Ectodermal cell (in vitro differentiated cells): ENCODE data around the gene NEK9.
A peak's percentile ranks its signal among the peaks of the same experiment; 100 is the strongest.
"Not testable (repeated sequence)": the region's sequence is repeated elsewhere in the genome, so short reads cannot be mapped to it uniquely, and the experiment has no call there.

ENCODE experiments used
- H3K27ac ChIP-seq: 2 replicates; pipeline ENCODE4 v1.7.0; 2013; ENCODE audit warnings: mild to moderate bottlenecking, low read depth, low read length; ENCODE audit not compliant: insufficient read depth, poor library complexity, severe bottlenecking
- H3K27me3 ChIP-seq: 2 replicates; pipeline ENCODE4 v1.7.0; 2013; ENCODE audit warnings: mild to moderate bottlenecking, low read length; ENCODE audit not compliant: insufficient read depth, control insufficient read depth, poor library complexity, severe bottlenecking
- H3K36me3 ChIP-seq: one replicate; pipeline ENCODE4 v1.7.0; 2013; ENCODE audit warnings: low read length; ENCODE audit not compliant: control insufficient read depth, insufficient read depth
- H3K4me1 ChIP-seq: one replicate; pipeline ENCODE4 v1.7.0; 2013; ENCODE audit warnings: low read length; ENCODE audit not compliant: control insufficient read depth, insufficient read depth
- H3K4me3 ChIP-seq: 2 replicates; pipeline ENCODE4 v1.7.0; 2013; ENCODE audit warnings: low read depth, low read length, control low read depth; ENCODE audit not compliant: insufficient read depth
- H3K9me3 ChIP-seq: 2 replicates; pipeline ENCODE4 v1.7.0; 2013; ENCODE audit warnings: mild to moderate bottlenecking, low read length, moderate library complexity; ENCODE audit not compliant: control insufficient read depth
- WGBS, 2 experiments: methylation state at CpG; one replicate each; pipeline ENCODE4 v1.1.7; 2013; ENCODE audit warnings: missing lambda C conversion rate in 2 of 2; 5-methylcytosine and 5-hydroxymethylcytosine counted together

NEK9 gene

GRCh38 chr14:75133597-75133996 is 6.7 kb upstream of the NEK9 start:
- WGBS, 2 experiments, result 100% methylated on average over 1 of the region's 2 CpGs; no CpG with 5 or more reads in 1 of the 2 experiments
- no peak overlapping the region for H3K4me3 ChIP-seq
- H3K4me1 ChIP-seq, result no peaks in the 10 kb centered on the region
- no peaks in the 10 kb centered on the region for H3K27me3 ChIP-seq
- H3K27ac ChIP-seq, result no peak overlapping the region
- H3K36me3 ChIP-seq, result peaks cover 22% of the 10 kb centered on the region
- H3K9me3 ChIP-seq, result no peaks in the 10 kb centered on the region

GRCh38 chr14:75132382-75133086 is 5.7 kb upstream of the NEK9 start:
- Histone ChIP-seq H3K36me3 (peaks cover 22% of the 10 kb centered on the region), H3K4me1 (no peaks in the 10 kb centered on the region), H3K27me3 (no peaks in the 10 kb centered on the region), H3K27ac (no peak overlapping the region), H3K4me3 (no peak overlapping the region), H3K9me3 (no peaks in the 10 kb centered on the region)
- 50 to 62% methylated on average over 2 to 4 of the region's 4 CpGs for WGBS, 2 experiments

GRCh38 chr14:75128596-75128990 is 1.7 kb upstream of the NEK9 start:
- Histone ChIP-seq H3K9me3 (no peaks in the 10 kb centered on the region), H3K27ac (no peak overlapping the region), H3K27me3 (no peaks in the 10 kb centered on the region), H3K4me1 (no peaks in the 10 kb centered on the region), H3K4me3 (no peak overlapping the region), H3K36me3 (peaks cover 5% of the 10 kb centered on the region)
- WGBS, 2 experiments, result 96 to 98% methylated on average over 5 of the region's 5 CpGs

GRCh38 chr14:75127903-75128595 is 1.2 kb upstream of the NEK9 start:
- H3K36me3 ChIP-seq, result no peaks in the 10 kb centered on the region
- peak overlapping the region; percentile 76 for H3K4me3 ChIP-seq
- no peaks in the 10 kb centered on the region for H3K4me1 ChIP-seq
- no peaks in the 10 kb centered on the region for H3K9me3 ChIP-seq
- H3K27me3 ChIP-seq, result no peaks in the 10 kb centered on the region
- 91 to 94% methylated on average over 9 of the region's 10 CpGs for WGBS, 2 experiments
- H3K27ac ChIP-seq, result no peak overlapping the region

GRCh38 chr14:75127474-75127820 is 599 bp upstream of the NEK9 start:
- not testable (repeated sequence) for H3K9me3 ChIP-seq, H3K36me3 ChIP-seq, H3K4me1 ChIP-seq, H3K27ac ChIP-seq, H3K27me3 ChIP-seq
- H3K4me3 ChIP-seq, result peak overlapping the region; percentile 76
- 71 to 77% methylated on average over 15 to 16 of the region's 16 CpGs for WGBS, 2 experiments

- H3K9me3 ChIP-seq, result no peaks in the 10 kb centered on the region
- peak overlapping the region; percentile 76 for H3K4me3 ChIP-seq
- no peaks in the 10 kb centered on the region for H3K27me3 ChIP-seq
- no peaks in the 10 kb centered on the region for H3K4me1 ChIP-seq
- H3K27ac ChIP-seq, result no peak overlapping the region
- WGBS, 2 experiments, result 2 to 9% methylated on average over 4 to 5 of the region's 6 CpGs
- H3K36me3 ChIP-seq, result no peaks in the 10 kb centered on the region
Observed at GRCh38 chr14:75126121-75126544, 715 bp downstream of the NEK9 start.

- WGBS, 2 experiments, result 85 to 90% methylated on average over 5 of the region's 5 CpGs
- Histone ChIP-seq H3K9me3 (no peaks in the 10 kb centered on the region), H3K27ac (no peak overlapping the region), H3K36me3 (no peaks in the 10 kb centered on the region), H3K4me1 (no peaks in the 10 kb centered on the region), H3K4me3 (peak overlapping the region; percentile 76), H3K27me3 (no peaks in the 10 kb centered on the region)
Observed at GRCh38 chr14:75125617-75126016, 1.2 kb downstream of the NEK9 start.

GRCh38 chr14:75123991-75124390 is 2.9 kb downstream of the NEK9 start:
- Histone ChIP-seq H3K4me1 (no peaks in the 10 kb centered on the region), H3K9me3 (no peaks in the 10 kb centered on the region), H3K27ac (no peak overlapping the region), H3K27me3 (no peaks in the 10 kb centered on the region), H3K36me3 (no peaks in the 10 kb centered on the region), H3K4me3 (no peak overlapping the region)
- 85 to 91% methylated on average over 7 of the region's 7 CpGs for WGBS, 2 experiments

- no peak overlapping the region for H3K4me3 ChIP-seq
- no peak overlapping the region for H3K27ac ChIP-seq
- WGBS, 2 experiments, result 91 to 94% methylated on average over 7 of the region's 7 CpGs
- H3K4me1 ChIP-seq, result no peaks in the 10 kb centered on the region
- H3K9me3 ChIP-seq, result no peaks in the 10 kb centered on the region
- H3K27me3 ChIP-seq, result no peaks in the 10 kb centered on the region
- peaks cover 18% of the 10 kb centered on the region for H3K36me3 ChIP-seq
Observed at GRCh38 chr14:75121552-75121951, 5.3 kb downstream of the NEK9 start.

- no peak overlapping the region for H3K4me3 ChIP-seq
- H3K36me3 ChIP-seq, result peaks cover 24% of the 10 kb centered on the region
- no peaks in the 10 kb centered on the region for H3K4me1 ChIP-seq
- no peaks in the 10 kb centered on the region for H3K27me3 ChIP-seq
- WGBS, 2 experiments, result 84 to 86% methylated on average over 3 of the region's 3 CpGs
- no peaks in the 10 kb centered on the region for H3K9me3 ChIP-seq
- no peak overlapping the region for H3K27ac ChIP-seq
Observed at GRCh38 chr14:75120541-75121291, 6.1 kb downstream of the NEK9 start.
